Thyroid gland (tissue), 4 donors: ENCODE data around the gene NCOA3. TPM values are rescaled to one million over a fixed set of nuclear protein-coding genes. Genes with fewer than 3 reads are reported as not detected.
A peak's percentile ranks its signal among the peaks of the same experiment; 100 is the strongest.

Source experiments
- DNase-seq, 2 donors: peaks; one replicate each; pipeline ENCODE4 v3.0.0-alpha.2; 2019
- H3K27ac ChIP-seq, 3 donors: fragments of 200-600 bp; sonication (generic); 1 replicate in 2 of 3; 2 replicates in 1 of 3; pipeline ENCODE4 v1.5.1; 2016 to 2019; ENCODE audit warnings: mild to moderate bottlenecking in 1 of 3, moderate library complexity in 1 of 3
- H3K27me3 ChIP-seq: fragments of 200-600 bp; sonication (generic); one replicate; pipeline ENCODE4 v1.5.1; 2019
- H3K36me3 ChIP-seq, 2 donors: fragments of 200-600 bp; sonication (generic); one replicate each; pipeline ENCODE4 v1.5.1; 2016 to 2019
- H3K4me1 ChIP-seq, 2 donors: fragments of 200-600 bp; sonication (generic); one replicate each; pipeline ENCODE4 v1.5.1; 2017 to 2019
- H3K4me3 ChIP-seq, 3 donors: fragments of 200-600 bp; sonication (generic); replicated peaks in 1 of 3; 1 replicate in 2 of 3; 2 replicates in 1 of 3; pipeline ENCODE4 v1.5.1; 2016; ENCODE audit warnings: mild to moderate bottlenecking in 1 of 3
- H3K9me3 ChIP-seq: fragments of 200-600 bp; sonication (generic); one replicate; pipeline ENCODE4 v1.5.1; 2017
- CTCF ChIP-seq, 6 experiments: fragments of 200-600 bp in 3 of 6; fragments of 450-650 bp in 3 of 6; sonication (generic) in 3 of 6; IDR thresholded peaks; one replicate each; pipeline ENCODE4 v1.5.1; 2016 to 2019; ENCODE audit warnings: antibody characterized with exemption in 6 of 6, mild to moderate bottlenecking in 2 of 6, inconsistent platforms in 1 of 6, moderate library complexity in 1 of 6
- POLR2A ChIP-seq, 2 donors: fragments of 450-650 bp; IDR thresholded peaks; one replicate each; pipeline ENCODE4 v1.6.1; 2017; ENCODE audit warnings: antibody characterized with exemption in 2 of 2, mild to moderate bottlenecking in 2 of 2, moderate library complexity in 1 of 2
- WGBS, 2 donors: methylation state at CpG; one replicate each; pipeline ENCODE4 v1.1.5; 2017; 5-methylcytosine and 5-hydroxymethylcytosine counted together
- intact Hi-C: fragments of 100-400 bp; cut with DNase I; formaldehyde crosslinking; loops from one replicate; pipeline ENCODE4 v1.15.1; 2023
- total RNA-seq, 4 donors: library from RNA; depleted of rRNA; stranded (reverse); fragments of >200 nt; gene quantifications; one replicate each; pipeline ENCODE4 v1.2.3, GENCODE V29; 2016

NCOA3 gene
- total RNA-seq, 4 donors from 2014 or later: 28.7 to 45.2 (median 36.8) TPM

GRCh38 chr20:47680804-47681529 is 179.3 kb downstream of the NCOA3 start:
- no peaks in the 10 kb centered on the region for H3K36me3 ChIP-seq
- no peak overlapping the region for H3K4me3 ChIP-seq
- TF ChIP-seq POLR2A (IDR thresholded peaks at IDR 0.05): no peak
- TF ChIP-seq CTCF (IDR thresholded peaks at IDR 0.05): no peak
- no peaks in the 10 kb centered on the region for H3K9me3 ChIP-seq
- no peak overlapping the region for H3K27ac ChIP-seq
- DNase-seq: no peak
- intact Hi-C loops: no loop called here
- WGBS, 2 donors: 92 to 96% methylated on average over 6 of the region's 6 CpGs
- no peaks in the 10 kb centered on the region for H3K4me1 ChIP-seq
- no peaks in the 10 kb centered on the region for H3K27me3 ChIP-seq

GRCh38 chr20:47682028-47682783 is 180.5 kb downstream of the NCOA3 start:
- H3K36me3 ChIP-seq: no peaks in the 10 kb centered on the region
- 73 to 75% methylated on average over 14 to 22 of the region's 22 CpGs for WGBS, 2 donors
- H3K4me3 ChIP-seq: no peak overlapping the region
- peak; percentile 12 to 34 for DNase-seq
- no peaks in the 10 kb centered on the region for H3K9me3 ChIP-seq
- intact Hi-C loops: no loop called here
- peak overlapping the region in 1 of 3 donors; percentile 23 for H3K27ac ChIP-seq
- H3K4me1 ChIP-seq: no peaks in the 10 kb centered on the region
- TF ChIP-seq POLR2A (IDR thresholded peaks at IDR 0.05) (no peak), CTCF (IDR thresholded peaks at IDR 0.05) (no peak)
- H3K27me3 ChIP-seq: no peaks in the 10 kb centered on the region

- Histone ChIP-seq H3K4me3 (no peak overlapping the region), H3K27me3 (no peaks in the 10 kb centered on the region), H3K27ac (no peak overlapping the region), H3K4me1 (no peaks in the 10 kb centered on the region), H3K9me3 (no peaks in the 10 kb centered on the region), H3K36me3 (no peaks in the 10 kb centered on the region)
- no peak for DNase-seq
- TF ChIP-seq POLR2A (IDR thresholded peaks at IDR 0.05) (no peak), CTCF (IDR thresholded peaks at IDR 0.05) (no peak)
- WGBS, 2 donors: 90 to 95% methylated on average over 15 to 19 of the region's 19 CpGs
- intact Hi-C loops: no loop called here
Observed at GRCh38 chr20:47682916-47683315, 181.2 kb downstream of the NCOA3 start.

- peaks cover 0 to 2% of the 10 kb centered on the region in 2 donors for H3K36me3 ChIP-seq
- H3K27me3 ChIP-seq: no peaks in the 10 kb centered on the region
- intact Hi-C loops: no loop called here
- DNase-seq: no peak
- H3K4me1 ChIP-seq: no peaks in the 10 kb centered on the region
- WGBS, 2 donors: 85 to 87% methylated on average over 17 to 25 of the region's 26 CpGs
- H3K27ac ChIP-seq: no peak overlapping the region
- H3K9me3 ChIP-seq: no peaks in the 10 kb centered on the region
- TF ChIP-seq POLR2A (IDR thresholded peaks at IDR 0.05): no peak
- no peak for TF ChIP-seq CTCF (IDR thresholded peaks at IDR 0.05)
- no peak overlapping the region for H3K4me3 ChIP-seq
Observed at GRCh38 chr20:47684306-47685080, 182.8 kb downstream of the NCOA3 start.
